ENCODE data around the gene SFXN2. TPM values are rescaled to one million over a fixed set of nuclear protein-coding genes. Genes with fewer than 3 reads are reported as not detected.

SFXN2 gene
- 7.7 and 9.3 TPM in 2 replicates for total RNA-seq

GRCh38 chr10:102714621-102715455, at the start of gene SFXN2:
TSS of gene SFXN2 (plus strand) at chr10:102714636. CDS start at chr10:102726637, 12,001 bp downstream.

DNA sequence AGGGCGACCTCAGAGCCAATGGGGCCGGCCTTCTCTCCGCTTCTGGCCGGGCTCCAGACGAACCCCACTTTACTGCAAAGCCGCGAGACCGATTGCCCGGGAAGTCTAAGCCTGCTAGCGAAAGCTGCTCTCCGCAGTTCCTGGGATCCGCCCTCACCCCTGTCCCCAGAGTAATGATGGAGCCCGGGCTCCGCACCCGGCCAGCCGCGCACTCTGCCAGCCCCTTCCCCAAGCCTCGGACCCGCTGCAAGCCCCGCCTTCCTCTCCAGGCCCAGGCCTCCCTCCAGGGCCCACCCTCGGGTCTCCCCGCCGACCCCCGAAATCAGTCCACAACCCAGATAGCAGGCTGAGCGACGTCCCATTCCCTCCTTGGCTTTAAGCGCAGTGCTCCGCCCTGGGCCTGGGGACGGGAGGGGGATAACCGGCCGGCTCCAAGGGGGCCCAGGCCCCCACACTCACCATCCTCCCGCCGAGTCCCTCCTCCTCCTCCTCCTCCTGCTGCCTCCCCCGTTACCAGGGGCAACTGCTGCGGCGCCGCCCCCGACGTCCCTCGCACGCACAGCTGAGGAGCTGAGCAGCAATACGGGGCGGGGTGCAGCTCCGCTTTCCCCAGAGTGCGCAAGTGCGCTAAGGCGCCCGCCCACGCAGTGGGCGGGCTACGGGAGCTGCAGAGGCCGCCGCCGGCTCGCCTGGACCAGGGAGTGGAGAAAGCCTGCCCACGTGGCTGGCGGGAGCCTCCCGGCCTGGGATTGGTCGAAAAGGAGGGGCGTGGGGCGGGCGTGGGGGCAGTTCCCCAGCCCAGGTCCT, 419 bp upstream of the SFXN2 start, which contains the start of gene ARL3:
ARL3 (minus strand) TSS at position 584 of the 807 bp plus-strand sequence; CDS start at position 462, 122 bp downstream.

DNA sequence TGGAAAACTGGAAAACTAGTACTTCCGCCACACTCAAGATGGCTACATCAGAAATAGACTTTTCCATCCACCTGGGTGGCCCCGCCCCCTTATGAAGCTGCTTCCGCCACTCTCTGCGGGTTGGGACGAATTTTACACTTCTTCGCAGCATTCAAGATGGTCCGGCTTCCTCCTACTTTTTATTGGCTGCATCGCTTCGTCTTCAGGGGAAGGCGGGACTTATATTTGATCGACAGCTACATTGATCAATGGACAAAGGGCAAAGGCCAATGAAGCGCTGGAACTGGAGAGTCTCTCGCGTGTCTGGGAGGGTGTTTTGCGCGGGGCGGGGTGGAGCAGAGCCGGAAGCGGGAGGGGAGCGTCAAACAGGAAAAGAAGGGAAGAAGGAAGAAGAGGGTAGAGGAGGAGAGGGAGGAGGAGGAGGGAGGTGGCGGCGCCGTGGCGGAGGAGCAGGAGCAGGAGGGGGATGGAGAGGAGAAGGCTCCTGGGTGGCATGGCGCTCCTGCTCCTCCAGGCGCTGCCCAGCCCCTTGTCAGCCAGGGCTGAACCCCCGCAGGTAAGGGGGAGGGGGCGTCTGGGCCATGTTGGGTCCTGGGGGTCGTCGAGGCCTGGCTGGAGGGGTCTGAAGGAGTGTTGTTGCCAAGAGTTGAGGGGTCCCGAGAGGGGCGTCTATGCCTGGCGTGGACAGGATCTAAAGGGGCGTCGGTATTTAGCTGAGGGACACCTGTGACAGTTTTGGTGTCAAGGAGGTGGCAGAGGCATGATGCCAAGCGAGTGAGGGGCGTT, 29.3 kb downstream of the SFXN2 start, which contains the start of gene WBP1L:
WBP1L (plus strand) TSS at position 361 of the 786 bp plus-strand sequence; CDS start at position 467, 106 bp downstream.

Other genes starting within 250 kb of the SFXN2 start
- gene ACTR1A, start 211.9 kb upstream of the SFXN2 start, total RNA-seq, result 126 and 187 TPM in 2 replicates
- 3.9 and 5.0 TPM in 2 replicates for gene SUFU, start 210.7 kb upstream of the SFXN2 start, total RNA-seq
- gene TRIM8, start 70.2 kb upstream of the SFXN2 start, total RNA-seq, result 177 and 323 TPM in 2 replicates
- gene ARL3, start 239 bp upstream of the SFXN2 start, total RNA-seq, result 4.8 and 5.4 TPM in 2 replicates
- 44.0 and 85.0 TPM in 2 replicates for gene WBP1L, start 29.3 kb downstream of the SFXN2 start, total RNA-seq
- not detected in 2 replicates for gene CYP17A1, start 122.8 kb downstream of the SFXN2 start, total RNA-seq
- gene BORCS7, start 139.6 kb downstream of the SFXN2 start, total RNA-seq, result 8.6 and 20.8 TPM in 2 replicates
- gene AS3MT, start 154.8 kb downstream of the SFXN2 start, total RNA-seq, result 0.43 and 0.88 TPM in 2 replicates
- 8.8 and 14.2 TPM in 2 replicates for gene CNNM2, start 203.7 kb downstream of the SFXN2 start, total RNA-seq

Measured in placental pericyte (primary cell).